GM23338 (cell line): ENCODE data around the gene MYO18B. TPM values are rescaled to one million over a fixed set of nuclear protein-coding genes. Genes with fewer than 3 reads are reported as not detected.

Experiments
- ATAC-seq: fragments of 200-7000 bp; cut with Tn5 transposase; 3 replicates; pipeline ENCODE4 v1.9.1; 2020
- DNase-seq: peaks from one replicate; pipeline ENCODE4 v3.0.0-alpha.2; 2015; ENCODE audit warnings: low spot score
- H2AFZ ChIP-seq: fragments of 200-600 bp; sonication (generic); 2 replicates; pipeline ENCODE4 v1.8.0; 2016; ENCODE audit warnings: antibody characterized with exemption, mild to moderate bottlenecking, moderate library complexity
- H3F3A ChIP-seq: fragments of 200-600 bp; sonication (generic); replicated peaks from 2 replicates; pipeline ENCODE4 v1.8.0; 2017; ENCODE audit warnings: antibody characterized with exemption, mixed run types, low read depth
- H3K27ac ChIP-seq: fragments of 200-600 bp; sonication (generic); 2 replicates; pipeline ENCODE4 v1.6.1; 2016; ENCODE audit warnings: low read depth
- H3K27me3 ChIP-seq: fragments of 200-600 bp; sonication (generic); 2 replicates; pipeline ENCODE4 v1.8.0; 2016; ENCODE audit warnings: mild to moderate bottlenecking, mixed run types, moderate library complexity; ENCODE audit not compliant: insufficient read depth
- H3K36me3 ChIP-seq: fragments of 200-600 bp; sonication (generic); 2 replicates; pipeline ENCODE4 v1.8.0; 2016; ENCODE audit warnings: mild to moderate bottlenecking; ENCODE audit not compliant: insufficient read depth
- H3K4me1 ChIP-seq: fragments of 200-600 bp; sonication (generic); 2 replicates; pipeline ENCODE4 v1.8.0; 2016; ENCODE audit warnings: mild to moderate bottlenecking, moderate library complexity; ENCODE audit not compliant: insufficient read depth
- H3K4me2 ChIP-seq: fragments of 200-600 bp; sonication (generic); 2 replicates; pipeline ENCODE4 v1.7.1; 2017; ENCODE audit warnings: mixed run types
- H3K4me3 ChIP-seq: fragments of 200-600 bp; sonication (generic); 2 replicates; pipeline ENCODE4 v1.6.1; 2016; ENCODE audit warnings: mixed run types
- H3K79me2 ChIP-seq: fragments of 200-600 bp; sonication (generic); replicated peaks from 2 replicates; pipeline ENCODE4 v1.8.0; 2017; ENCODE audit warnings: mild to moderate bottlenecking; ENCODE audit not compliant: insufficient read depth
- H3K9me2 ChIP-seq: fragments of 200-600 bp; sonication (generic); 2 replicates; pipeline ENCODE4 v1.8.0; 2017; ENCODE audit not compliant: insufficient read depth
- H4K20me1 ChIP-seq: fragments of 200-600 bp; sonication (generic); replicated peaks from 2 replicates; pipeline ENCODE4 v1.8.0; 2017; ENCODE audit warnings: mild to moderate bottlenecking; ENCODE audit not compliant: insufficient read depth
- H3K27ac Mint-ChIP-seq: 2 replicates; pipeline ENCODE4 v1.8.0; 2020; ENCODE audit warnings: inconsistent platforms, mild to moderate bottlenecking, moderate library complexity, mixed read lengths
- H3K27me3 Mint-ChIP-seq: 3 replicates; pipeline ENCODE4 v1.8.0; 2022; ENCODE audit warnings: low read depth, mild to moderate bottlenecking, moderate library complexity, mixed read lengths, inconsistent platforms; ENCODE audit not compliant: insufficient read depth, poor library complexity
- H3K36me3 Mint-ChIP-seq: 3 replicates; pipeline ENCODE4 v1.8.0; 2021; ENCODE audit warnings: low read depth, mild to moderate bottlenecking, inconsistent platforms, moderate library complexity, mixed read lengths
- H3K4me1 Mint-ChIP-seq: 3 replicates; pipeline ENCODE4 v1.8.0; 2020; ENCODE audit warnings: mild to moderate bottlenecking, inconsistent platforms, mixed read lengths
- H3K4me3 Mint-ChIP-seq: 3 replicates; pipeline ENCODE4 v1.8.0; 2021; ENCODE audit warnings: moderate library complexity, mild to moderate bottlenecking, inconsistent platforms, mixed read lengths
- H3K9me3 Mint-ChIP-seq: 3 replicates; pipeline ENCODE4 v1.8.0; 2020; ENCODE audit warnings: moderate library complexity, mild to moderate bottlenecking, inconsistent platforms, mixed read lengths
- CREB1 ChIP-seq: fragments of 250-450 bp; sonication (Bioruptor Pico); IDR thresholded peaks from 2 replicates; pipeline ENCODE4 v1.5.0; 2020; ENCODE audit warnings: low read depth, mild to moderate bottlenecking, moderate library complexity
- ETS1 ChIP-seq: IDR thresholded peaks from 2 replicates; pipeline ENCODE4 v1.6.1; 2016; ENCODE audit warnings: antibody characterized with exemption
- EZH2 ChIP-seq: fragments of 200-600 bp; sonication (generic); IDR thresholded peaks from one replicate; pipeline ENCODE4 v1.8.0; 2017; ENCODE audit warnings: antibody characterized with exemption, mild to moderate bottlenecking, low read depth; ENCODE audit not compliant: unreplicated experiment
- EZH2phosphoT487 ChIP-seq: fragments of 200-600 bp; sonication (generic); IDR thresholded peaks from one replicate; pipeline ENCODE4 v1.8.1; 2018; ENCODE audit warnings: antibody characterized with exemption; ENCODE audit not compliant: unreplicated experiment
- JUNB ChIP-seq: IDR thresholded peaks from one replicate; pipeline ENCODE4 v1.6.1; 2016; ENCODE audit warnings: antibody characterized with exemption; ENCODE audit not compliant: unreplicated experiment
- NANOG ChIP-seq: IDR thresholded peaks from 2 replicates; pipeline ENCODE4 v1.6.1; 2016; ENCODE audit warnings: antibody characterized with exemption, borderline replicate concordance
- POLR2AphosphoS5 ChIP-seq: IDR thresholded peaks from 2 replicates; pipeline ENCODE4 v1.6.1; 2016; ENCODE audit warnings: antibody characterized with exemption, low read depth
- STAT1 ChIP-seq: IDR thresholded peaks from one replicate; pipeline ENCODE4 v1.6.1; 2016; ENCODE audit warnings: antibody characterized with exemption; ENCODE audit not compliant: unreplicated experiment
- ZNF114 ChIP-seq: fragments of 250-450 bp; sonication (Bioruptor Pico); IDR thresholded peaks from 2 replicates; pipeline ENCODE4 v1.5.0; 2020; ENCODE audit warnings: mild to moderate bottlenecking, moderate library complexity
- ZNF331 ChIP-seq: fragments of 250-450 bp; sonication (Bioruptor Pico); IDR thresholded peaks from 2 replicates; pipeline ENCODE4 v1.5.0; 2020; ENCODE audit warnings: low read depth, mild to moderate bottlenecking, moderate library complexity
- polyA plus RNA-seq: library from polyadenylated mRNA; unstranded; fragments of >200 nt; fragmentation: Nextera tagmentation; extraction: Ambion mirVana; gene quantifications from 2 replicates; pipeline ENCODE4 v1.2.1, GENCODE V29; 2016
- total RNA-seq: library from RNA; depleted of rRNA; stranded (reverse); fragments of >200 nt; shearing (Covaris generic); gene quantifications from 2 replicates; pipeline ENCODE4 v1.2.3, GENCODE V29; 2014
- TF ChIP-seq, protein P1 (sequence below), 2 experiments: fragments of 200-600 bp in 1 of 2; sonication (generic) in 1 of 2; conservative IDR thresholded peaks; 2 replicates each; pipeline versions ENCODE4 v1.5.1 to v1.6.1; 2016 to 2017; ENCODE audit warnings: antibody characterized with exemption in 2 of 2, low read depth in 2 of 2, mild to moderate bottlenecking in 2 of 2, moderate library complexity in 1 of 2
- TF ChIP-seq, protein P2 (sequence below): IDR thresholded peaks from one replicate; pipeline ENCODE4 v1.6.1; 2018; ENCODE audit warnings: antibody characterized with exemption; ENCODE audit not compliant: unreplicated experiment
- TF ChIP-seq, protein P3 (sequence below): fragments of 250-450 bp; sonication (Bioruptor Pico); IDR thresholded peaks from 2 replicates; pipeline ENCODE4 v1.5.0; 2020; ENCODE audit warnings: mild to moderate bottlenecking, moderate library complexity

The MYO18B gene
- total and polyA plus RNA-seq, 2 experiments from 2014 or later = 0.36 to 0.45 TPM

DNA sequence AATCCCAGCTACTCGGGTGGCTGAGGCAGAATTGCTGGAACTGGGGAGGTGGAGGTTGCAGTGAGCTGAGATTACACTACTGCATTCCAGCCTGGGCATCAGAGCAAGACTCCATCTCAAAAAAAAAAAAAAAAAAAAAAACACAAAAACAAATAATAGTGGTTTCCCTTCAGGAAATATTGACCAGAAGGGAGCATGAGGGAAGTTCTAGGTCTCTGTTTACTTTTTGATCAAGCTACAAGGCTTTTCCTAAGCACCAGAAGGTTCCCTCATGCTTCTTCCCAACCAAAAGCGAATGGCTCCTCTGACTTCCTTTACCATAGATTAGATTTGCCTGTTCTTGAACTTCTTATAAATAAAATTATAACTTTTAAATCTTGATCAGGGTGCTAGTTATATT lies 18.3 kb downstream of the MYO18B start:
- no peaks in the 10 kb centered on the region for H4K20me1 ChIP-seq
- no peaks in the 10 kb centered on the region for H3K4me1 ChIP-seq
- H3K36me3 ChIP-seq = no peaks in the 10 kb centered on the region
- TF ChIP-seq NANOG (no peak), EZH2 (no peak), ETS1 (no peak), CREB1 (CRISPR knock-in tag) (no peak), JUNB (no peak), EZH2phosphoT487 (no peak), ZNF114 (no peak), ZNF331 (no peak), STAT1 (no peak), POLR2AphosphoS5 (no peak)
- TF ChIP-seq, protein P1, sequence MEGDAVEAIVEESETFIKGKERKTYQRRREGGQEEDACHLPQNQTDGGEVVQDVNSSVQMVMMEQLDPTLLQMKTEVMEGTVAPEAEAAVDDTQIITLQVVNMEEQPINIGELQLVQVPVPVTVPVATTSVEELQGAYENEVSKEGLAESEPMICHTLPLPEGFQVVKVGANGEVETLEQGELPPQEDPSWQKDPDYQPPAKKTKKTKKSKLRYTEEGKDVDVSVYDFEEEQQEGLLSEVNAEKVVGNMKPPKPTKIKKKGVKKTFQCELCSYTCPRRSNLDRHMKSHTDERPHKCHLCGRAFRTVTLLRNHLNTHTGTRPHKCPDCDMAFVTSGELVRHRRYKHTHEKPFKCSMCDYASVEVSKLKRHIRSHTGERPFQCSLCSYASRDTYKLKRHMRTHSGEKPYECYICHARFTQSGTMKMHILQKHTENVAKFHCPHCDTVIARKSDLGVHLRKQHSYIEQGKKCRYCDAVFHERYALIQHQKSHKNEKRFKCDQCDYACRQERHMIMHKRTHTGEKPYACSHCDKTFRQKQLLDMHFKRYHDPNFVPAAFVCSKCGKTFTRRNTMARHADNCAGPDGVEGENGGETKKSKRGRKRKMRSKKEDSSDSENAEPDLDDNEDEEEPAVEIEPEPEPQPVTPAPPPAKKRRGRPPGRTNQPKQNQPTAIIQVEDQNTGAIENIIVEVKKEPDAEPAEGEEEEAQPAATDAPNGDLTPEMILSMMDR (conservative IDR thresholded peaks at IDR 0.05; ENCODE audit: low read depth in 2 of 2) = no peak
- TF ChIP-seq, protein P2, sequence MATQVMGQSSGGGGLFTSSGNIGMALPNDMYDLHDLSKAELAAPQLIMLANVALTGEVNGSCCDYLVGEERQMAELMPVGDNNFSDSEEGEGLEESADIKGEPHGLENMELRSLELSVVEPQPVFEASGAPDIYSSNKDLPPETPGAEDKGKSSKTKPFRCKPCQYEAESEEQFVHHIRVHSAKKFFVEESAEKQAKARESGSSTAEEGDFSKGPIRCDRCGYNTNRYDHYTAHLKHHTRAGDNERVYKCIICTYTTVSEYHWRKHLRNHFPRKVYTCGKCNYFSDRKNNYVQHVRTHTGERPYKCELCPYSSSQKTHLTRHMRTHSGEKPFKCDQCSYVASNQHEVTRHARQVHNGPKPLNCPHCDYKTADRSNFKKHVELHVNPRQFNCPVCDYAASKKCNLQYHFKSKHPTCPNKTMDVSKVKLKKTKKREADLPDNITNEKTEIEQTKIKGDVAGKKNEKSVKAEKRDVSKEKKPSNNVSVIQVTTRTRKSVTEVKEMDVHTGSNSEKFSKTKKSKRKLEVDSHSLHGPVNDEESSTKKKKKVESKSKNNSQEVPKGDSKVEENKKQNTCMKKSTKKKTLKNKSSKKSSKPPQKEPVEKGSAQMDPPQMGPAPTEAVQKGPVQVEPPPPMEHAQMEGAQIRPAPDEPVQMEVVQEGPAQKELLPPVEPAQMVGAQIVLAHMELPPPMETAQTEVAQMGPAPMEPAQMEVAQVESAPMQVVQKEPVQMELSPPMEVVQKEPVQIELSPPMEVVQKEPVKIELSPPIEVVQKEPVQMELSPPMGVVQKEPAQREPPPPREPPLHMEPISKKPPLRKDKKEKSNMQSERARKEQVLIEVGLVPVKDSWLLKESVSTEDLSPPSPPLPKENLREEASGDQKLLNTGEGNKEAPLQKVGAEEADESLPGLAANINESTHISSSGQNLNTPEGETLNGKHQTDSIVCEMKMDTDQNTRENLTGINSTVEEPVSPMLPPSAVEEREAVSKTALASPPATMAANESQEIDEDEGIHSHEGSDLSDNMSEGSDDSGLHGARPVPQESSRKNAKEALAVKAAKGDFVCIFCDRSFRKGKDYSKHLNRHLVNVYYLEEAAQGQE = no peak
- TF ChIP-seq, protein P3, sequence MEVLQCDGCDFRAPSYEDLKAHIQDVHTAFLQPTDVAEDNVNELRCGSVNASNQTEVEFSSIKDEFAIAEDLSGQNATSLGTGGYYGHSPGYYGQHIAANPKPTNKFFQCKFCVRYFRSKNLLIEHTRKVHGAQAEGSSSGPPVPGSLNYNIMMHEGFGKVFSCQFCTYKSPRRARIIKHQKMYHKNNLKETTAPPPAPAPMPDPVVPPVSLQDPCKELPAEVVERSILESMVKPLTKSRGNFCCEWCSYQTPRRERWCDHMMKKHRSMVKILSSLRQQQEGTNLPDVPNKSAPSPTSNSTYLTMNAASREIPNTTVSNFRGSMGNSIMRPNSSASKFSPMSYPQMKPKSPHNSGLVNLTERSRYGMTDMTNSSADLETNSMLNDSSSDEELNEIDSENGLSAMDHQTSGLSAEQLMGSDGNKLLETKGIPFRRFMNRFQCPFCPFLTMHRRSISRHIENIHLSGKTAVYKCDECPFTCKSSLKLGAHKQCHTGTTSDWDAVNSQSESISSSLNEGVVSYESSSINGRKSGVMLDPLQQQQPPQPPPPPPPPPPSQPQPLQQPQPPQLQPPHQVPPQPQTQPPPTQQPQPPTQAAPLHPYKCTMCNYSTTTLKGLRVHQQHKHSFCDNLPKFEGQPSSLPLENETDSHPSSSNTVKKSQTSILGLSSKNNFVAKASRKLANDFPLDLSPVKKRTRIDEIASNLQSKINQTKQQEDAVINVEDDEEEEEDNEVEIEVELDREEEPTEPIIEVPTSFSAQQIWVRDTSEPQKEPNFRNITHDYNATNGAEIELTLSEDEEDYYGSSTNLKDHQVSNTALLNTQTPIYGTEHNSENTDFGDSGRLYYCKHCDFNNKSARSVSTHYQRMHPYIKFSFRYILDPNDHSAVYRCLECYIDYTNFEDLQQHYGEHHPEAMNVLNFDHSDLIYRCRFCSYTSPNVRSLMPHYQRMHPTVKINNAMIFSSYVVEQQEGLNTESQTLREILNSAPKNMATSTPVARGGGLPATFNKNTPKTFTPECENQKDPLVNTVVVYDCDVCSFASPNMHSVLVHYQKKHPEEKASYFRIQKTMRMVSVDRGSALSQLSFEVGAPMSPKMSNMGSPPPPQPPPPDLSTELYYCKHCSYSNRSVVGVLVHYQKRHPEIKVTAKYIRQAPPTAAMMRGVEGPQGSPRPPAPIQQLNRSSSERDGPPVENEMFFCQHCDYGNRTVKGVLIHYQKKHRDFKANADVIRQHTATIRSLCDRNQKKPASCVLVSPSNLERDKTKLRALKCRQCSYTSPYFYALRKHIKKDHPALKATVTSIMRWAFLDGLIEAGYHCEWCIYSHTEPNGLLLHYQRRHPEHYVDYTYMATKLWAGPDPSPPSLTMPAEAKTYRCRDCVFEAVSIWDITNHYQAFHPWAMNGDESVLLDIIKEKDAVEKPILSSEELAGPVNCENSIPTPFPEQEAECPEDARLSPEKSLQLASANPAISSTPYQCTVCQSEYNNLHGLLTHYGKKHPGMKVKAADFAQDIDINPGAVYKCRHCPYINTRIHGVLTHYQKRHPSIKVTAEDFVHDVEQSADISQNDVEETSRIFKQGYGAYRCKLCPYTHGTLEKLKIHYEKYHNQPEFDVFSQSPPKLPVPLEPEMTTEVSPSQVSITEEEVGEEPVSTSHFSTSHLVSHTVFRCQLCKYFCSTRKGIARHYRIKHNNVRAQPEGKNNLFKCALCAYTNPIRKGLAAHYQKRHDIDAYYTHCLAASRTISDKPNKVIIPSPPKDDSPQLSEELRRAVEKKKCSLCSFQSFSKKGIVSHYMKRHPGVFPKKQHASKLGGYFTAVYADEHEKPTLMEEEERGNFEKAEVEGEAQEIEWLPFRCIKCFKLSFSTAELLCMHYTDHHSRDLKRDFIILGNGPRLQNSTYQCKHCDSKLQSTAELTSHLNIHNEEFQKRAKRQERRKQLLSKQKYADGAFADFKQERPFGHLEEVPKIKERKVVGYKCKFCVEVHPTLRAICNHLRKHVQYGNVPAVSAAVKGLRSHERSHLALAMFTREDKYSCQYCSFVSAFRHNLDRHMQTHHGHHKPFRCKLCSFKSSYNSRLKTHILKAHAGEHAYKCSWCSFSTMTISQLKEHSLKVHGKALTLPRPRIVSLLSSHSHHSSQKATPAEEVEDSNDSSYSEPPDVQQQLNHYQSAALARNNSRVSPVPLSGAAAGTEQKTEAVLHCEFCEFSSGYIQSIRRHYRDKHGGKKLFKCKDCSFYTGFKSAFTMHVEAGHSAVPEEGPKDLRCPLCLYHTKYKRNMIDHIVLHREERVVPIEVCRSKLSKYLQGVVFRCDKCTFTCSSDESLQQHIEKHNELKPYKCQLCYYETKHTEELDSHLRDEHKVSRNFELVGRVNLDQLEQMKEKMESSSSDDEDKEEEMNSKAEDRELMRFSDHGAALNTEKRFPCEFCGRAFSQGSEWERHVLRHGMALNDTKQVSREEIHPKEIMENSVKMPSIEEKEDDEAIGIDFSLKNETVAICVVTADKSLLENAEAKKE = no peak
- no peaks in the 10 kb centered on the region for H3F3A ChIP-seq
- H3K79me2 ChIP-seq = no peaks in the 10 kb centered on the region
- no peak overlapping the region for H3K4me3 ChIP-seq
- no peak overlapping the region for H3K27ac ChIP-seq
- H3K9me3 Mint-ChIP-seq = no peaks in the 10 kb centered on the region
- H3K4me2 ChIP-seq = no peak overlapping the region
- no peaks in the 10 kb centered on the region for H3K9me2 ChIP-seq
- no peak overlapping the region for H3K27ac Mint-ChIP-seq
- H3K4me1 Mint-ChIP-seq = no peaks in the 10 kb centered on the region
- DNase-seq (no peak), ATAC-seq (no peak)
- H3K36me3 Mint-ChIP-seq = no peaks in the 10 kb centered on the region
- no peaks in the 10 kb centered on the region for H3K27me3 Mint-ChIP-seq
- no peak overlapping the region for H2AFZ ChIP-seq
- no peaks in the 10 kb centered on the region for H3K27me3 ChIP-seq
- H3K4me3 Mint-ChIP-seq = no peak overlapping the region
